ENCODE measurements around the gene SGK1. TPM values are rescaled to one million over a fixed set of nuclear protein-coding genes. Genes with fewer than 3 reads are reported as not detected.

Gene SGK1
- total and polyA plus RNA-seq, 4 donors: 68.9 to 299 (median 148) TPM

DNA sequence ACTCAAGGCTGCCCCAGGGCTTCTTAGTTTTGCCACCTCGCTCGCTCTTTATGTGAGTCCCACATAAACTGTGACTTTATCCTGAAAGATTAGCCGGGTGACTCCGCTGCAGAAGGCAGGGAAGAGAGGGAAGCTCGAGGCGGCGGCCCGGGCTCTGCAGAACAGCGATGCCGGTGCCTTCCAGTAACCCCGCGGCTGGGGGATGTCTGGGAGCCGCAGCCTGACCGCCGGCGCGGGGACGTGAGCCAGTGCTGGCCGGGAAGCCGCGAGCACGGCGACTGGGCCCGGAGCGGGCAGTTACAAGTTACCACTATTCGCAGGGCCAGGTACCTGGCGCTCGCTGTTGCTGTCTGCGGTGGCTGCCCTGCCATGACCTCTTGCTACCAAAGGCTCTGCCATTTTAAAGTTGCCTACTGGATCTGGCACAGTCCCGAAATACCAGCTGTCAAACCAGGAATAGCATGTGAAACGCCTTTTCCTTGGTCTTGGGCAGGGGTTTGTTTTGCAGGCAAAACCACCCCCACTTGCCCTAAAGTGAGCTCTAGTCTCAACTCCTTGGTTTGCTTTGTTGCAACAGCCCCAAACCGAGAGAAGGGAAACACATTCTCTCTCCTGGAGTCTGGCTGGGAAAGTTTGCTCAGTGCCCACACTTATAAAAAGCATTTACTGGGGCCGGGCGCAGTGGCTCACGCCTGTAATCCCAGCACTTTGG lies 141.5 kb downstream of the SGK1 start:
- H3K36me3 ChIP-seq (ENCODE audit: control insufficient read depth in 4 of 4, insufficient read depth in 4 of 4, low read length in 4 of 4): peaks cover 0 to 10% (median 5%) of the 10 kb centered on the region in 4 donors
- peak overlapping the region in 1 of 2 donors; percentile 24 for H3K9ac ChIP-seq (ENCODE audit: insufficient read depth in 1 of 2, low read length in 2 of 2)
- H3K9me3 ChIP-seq (ENCODE audit: control insufficient read depth in 4 of 4, insufficient read depth in 3 of 4, low read length in 3 of 4): no peaks in the 10 kb centered on the region
- peak overlapping the region; percentile 97 to 100 for H3K27ac ChIP-seq (ENCODE audit: low read depth in 1 of 2, low read length in 1 of 2)
- WGBS, 2 donors: 15 to 16% methylated on average over 35 of the region's 35 CpGs
- no peak for ATAC-seq (ENCODE audit: insufficient read depth, low FRiP score)
- peak; percentile 29 to 42 (median 41) for DNase-seq
- H3K27me3 ChIP-seq (ENCODE audit: control insufficient read depth in 3 of 3, insufficient read depth in 3 of 3, low read length in 2 of 3): peaks cover 0 to 8% (median 0%) of the 10 kb centered on the region in 3 donors
- TF ChIP-seq, protein P1, sequence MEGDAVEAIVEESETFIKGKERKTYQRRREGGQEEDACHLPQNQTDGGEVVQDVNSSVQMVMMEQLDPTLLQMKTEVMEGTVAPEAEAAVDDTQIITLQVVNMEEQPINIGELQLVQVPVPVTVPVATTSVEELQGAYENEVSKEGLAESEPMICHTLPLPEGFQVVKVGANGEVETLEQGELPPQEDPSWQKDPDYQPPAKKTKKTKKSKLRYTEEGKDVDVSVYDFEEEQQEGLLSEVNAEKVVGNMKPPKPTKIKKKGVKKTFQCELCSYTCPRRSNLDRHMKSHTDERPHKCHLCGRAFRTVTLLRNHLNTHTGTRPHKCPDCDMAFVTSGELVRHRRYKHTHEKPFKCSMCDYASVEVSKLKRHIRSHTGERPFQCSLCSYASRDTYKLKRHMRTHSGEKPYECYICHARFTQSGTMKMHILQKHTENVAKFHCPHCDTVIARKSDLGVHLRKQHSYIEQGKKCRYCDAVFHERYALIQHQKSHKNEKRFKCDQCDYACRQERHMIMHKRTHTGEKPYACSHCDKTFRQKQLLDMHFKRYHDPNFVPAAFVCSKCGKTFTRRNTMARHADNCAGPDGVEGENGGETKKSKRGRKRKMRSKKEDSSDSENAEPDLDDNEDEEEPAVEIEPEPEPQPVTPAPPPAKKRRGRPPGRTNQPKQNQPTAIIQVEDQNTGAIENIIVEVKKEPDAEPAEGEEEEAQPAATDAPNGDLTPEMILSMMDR (IDR thresholded peaks at IDR 0.05; ENCODE audit: control extremely low read depth, extremely low read depth): no peak
- peak overlapping the region; percentile 44 for H3K4me3 ChIP-seq
- peaks cover 0 to 19% (median 0%) of the 10 kb centered on the region in 5 donors for H3K4me1 ChIP-seq (ENCODE audit: control insufficient read depth in 5 of 5, insufficient read depth in 5 of 5, low read length in 5 of 5)

DNA sequence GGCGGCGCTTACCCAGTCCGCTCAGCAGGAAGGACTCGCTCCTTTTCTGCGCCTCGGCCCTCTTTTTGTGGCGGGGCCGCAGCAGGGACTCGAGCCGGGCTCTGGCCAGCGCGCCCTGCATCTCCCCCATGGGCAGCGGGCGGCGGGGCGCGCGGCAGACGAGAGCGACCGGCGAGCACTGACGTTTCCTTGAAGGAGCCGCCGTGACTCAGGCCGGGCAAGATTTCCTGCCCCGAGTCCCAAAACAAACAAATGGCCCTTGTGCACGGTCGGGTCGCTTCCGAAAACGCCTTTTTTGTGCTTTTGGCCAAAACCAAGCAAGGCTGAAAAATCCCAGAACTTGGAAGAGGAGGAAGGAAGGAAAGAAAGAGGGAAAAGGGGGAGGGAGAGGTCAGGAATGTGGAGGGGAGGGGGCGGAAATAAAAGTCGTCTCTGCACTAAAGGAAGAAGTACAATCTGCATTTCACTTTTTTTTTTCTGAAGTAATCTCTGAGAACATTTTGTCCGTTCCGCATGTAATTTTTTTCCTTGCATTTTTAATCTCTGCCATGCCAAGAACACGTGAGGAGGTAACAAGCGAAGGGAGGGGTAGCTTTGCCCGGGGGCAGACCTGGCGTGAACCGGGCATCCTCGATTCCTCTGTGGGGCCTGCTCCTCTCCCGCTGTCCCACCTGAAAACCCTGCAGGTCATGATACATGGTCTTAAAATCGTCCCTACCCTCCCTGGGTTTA lies 142.2 kb downstream of the SGK1 start:
- Histone ChIP-seq H3K9me3 (ENCODE audit: control insufficient read depth in 4 of 4, insufficient read depth in 3 of 4, low read length in 3 of 4) (no peaks in the 10 kb centered on the region), H3K36me3 (ENCODE audit: control insufficient read depth in 4 of 4, insufficient read depth in 4 of 4, low read length in 4 of 4) (peaks cover 0 to 14% (median 6%) of the 10 kb centered on the region in 4 donors), H3K4me1 (ENCODE audit: control insufficient read depth in 5 of 5, insufficient read depth in 5 of 5, low read length in 5 of 5) (peaks cover 0 to 19% (median 3%) of the 10 kb centered on the region in 5 donors), H3K9ac (ENCODE audit: insufficient read depth in 1 of 2, low read length in 2 of 2) (peak overlapping the region; percentile 24 to 64), H3K27ac (ENCODE audit: low read depth in 1 of 2, low read length in 1 of 2) (peak overlapping the region; percentile 97 to 100), H3K4me3 (peak overlapping the region; percentile 64), H3K27me3 (ENCODE audit: control insufficient read depth in 3 of 3, insufficient read depth in 3 of 3, low read length in 2 of 3) (peaks cover 0 to 8% (median 0%) of the 10 kb centered on the region in 3 donors)
- DNase-seq: peak; percentile 70 to 80 (median 79)
- WGBS, 2 donors: 0 to 2% methylated on average over 43 to 44 of the region's 44 CpGs
- TF ChIP-seq, protein P1 (IDR thresholded peaks at IDR 0.05; ENCODE audit: control extremely low read depth, extremely low read depth): no peak
- peak; percentile 45 for ATAC-seq (ENCODE audit: insufficient read depth, low FRiP score)

DNA sequence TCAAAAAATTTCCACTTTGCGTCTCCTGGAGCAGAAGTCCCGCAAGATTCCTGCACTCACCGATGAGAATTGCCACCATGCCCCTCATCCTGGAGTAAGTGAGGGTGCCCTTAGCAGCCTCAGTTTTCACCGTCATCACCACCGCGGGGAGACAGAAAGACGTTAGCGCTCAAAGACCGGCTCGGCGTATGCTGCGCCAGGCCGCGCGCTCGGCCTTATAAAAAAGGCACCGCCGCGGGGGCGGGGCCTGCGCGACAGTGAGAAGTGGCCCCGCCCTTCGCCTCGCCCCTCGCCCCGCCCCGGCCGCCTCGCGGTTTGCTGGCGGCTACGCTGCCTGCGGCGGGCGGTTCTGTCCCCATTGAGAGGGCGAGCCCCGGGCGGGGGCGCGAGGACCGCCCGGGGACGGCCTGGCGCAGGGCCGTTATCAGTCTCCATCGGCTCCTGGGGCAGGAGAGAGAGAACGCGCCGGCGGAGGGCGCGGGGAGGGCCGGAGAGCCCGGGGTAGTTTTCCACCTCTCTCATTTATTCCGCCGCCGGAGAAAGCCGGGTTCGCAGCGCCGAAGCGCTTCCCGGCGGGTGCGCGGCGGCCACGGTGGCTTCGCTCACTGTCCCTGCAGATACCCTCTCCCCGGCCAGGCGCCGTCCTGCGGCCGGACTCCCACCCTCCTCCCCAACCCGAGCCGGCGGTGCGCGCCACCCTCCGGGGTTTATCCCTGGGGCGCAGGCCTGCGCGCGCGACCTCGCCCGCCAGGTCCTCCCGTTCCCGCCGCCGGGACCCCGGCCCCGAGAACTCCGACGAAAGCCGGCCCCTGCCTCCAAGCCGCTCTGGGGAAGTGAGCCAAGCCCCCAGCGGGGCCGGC lies 143.0 kb downstream of the SGK1 start:
- Histone ChIP-seq H3K9me3 (ENCODE audit: control insufficient read depth in 4 of 4, insufficient read depth in 3 of 4, low read length in 3 of 4) (no peaks in the 10 kb centered on the region), H3K27me3 (ENCODE audit: control insufficient read depth in 3 of 3, insufficient read depth in 3 of 3, low read length in 2 of 3) (peaks cover 0 to 8% (median 0%) of the 10 kb centered on the region in 3 donors), H3K36me3 (ENCODE audit: control insufficient read depth in 4 of 4, insufficient read depth in 4 of 4, low read length in 4 of 4) (peaks cover 0 to 17% (median 8%) of the 10 kb centered on the region in 4 donors), H3K9ac (ENCODE audit: insufficient read depth in 1 of 2, low read length in 2 of 2) (peak overlapping the region; percentile 26 to 66), H3K4me1 (ENCODE audit: control insufficient read depth in 5 of 5, insufficient read depth in 5 of 5, low read length in 5 of 5) (peaks cover 0 to 19% (median 3%) of the 10 kb centered on the region in 5 donors), H3K4me3 (peak overlapping the region; percentile 70), H3K27ac (ENCODE audit: low read depth in 1 of 2, low read length in 1 of 2) (peak overlapping the region; percentile 97 to 100)
- WGBS, 2 donors: 0% methylated on average over 92 to 100 of the region's 100 CpGs
- ATAC-seq (ENCODE audit: insufficient read depth, low FRiP score) (peak; percentile 91), DNase-seq (peak; percentile 92 to 94 (median 93))
- TF ChIP-seq, protein P1 (IDR thresholded peaks at IDR 0.05; ENCODE audit: control extremely low read depth, extremely low read depth): no peak

Measured in lung (tissue), 12 donors.